Caco-2 (cell line): ENCODE results near the gene MARCHF10. TPM values are rescaled to one million over a fixed set of nuclear protein-coding genes. Genes with fewer than 3 reads are reported as not detected.

Experiments
- BruUV-seq: library from RNA; stranded (reverse); fragments of 400-500 nt; replicated peaks from 2 replicates; lab custom pipeline; 2021; lab: Mats Ljungman, UMichigan
- CTCF ChIA-PET: fragments of 300-600 bp; sonication (Branson Sonifier 250); formaldehyde crosslinking; loops from one replicate; lab custom pipeline; 2022; ENCODE audit warnings: antibody characterized with exemption; lab: Charles Lee
- POLR2A ChIA-PET: fragments of 300-600 bp; sonication (Branson Sonifier 250); formaldehyde crosslinking; loops from one replicate; lab custom pipeline; 2022; ENCODE audit warnings: antibody characterized with exemption; lab: Charles Lee
- DNase-seq, 2 experiments: peaks; one replicate each; pipeline versions ENCODE4 v3.0.0 to v3.0.0-alpha.2; 2020 to 2022
- H3K27me3 ChIP-seq: replicated peaks from 2 replicates; pipeline ENCODE4 v1.6.0; 2011; ENCODE audit warnings: low read length; ENCODE audit not compliant: control insufficient read depth, insufficient read depth
- H3K36me3 ChIP-seq: 2 replicates; pipeline ENCODE4 v1.5.1; 2011; ENCODE audit warnings: low read length; ENCODE audit not compliant: control insufficient read depth, insufficient read depth
- H3K4me1 ChIP-seq: fragments of 250-450 bp; sonication (Bioruptor Pico); 2 replicates; pipeline ENCODE4 v1.5.1; 2020; ENCODE audit warnings: mild to moderate bottlenecking
- H3K4me3 ChIP-seq: 2 replicates; pipeline ENCODE4 v1.5.1; 2011; ENCODE audit warnings: low read depth, mild to moderate bottlenecking, control low read depth, low read length
- H3K9me3 ChIP-seq: fragments of 250-450 bp; sonication (Bioruptor Pico); 2 replicates; pipeline ENCODE4 v1.5.1; 2020; ENCODE audit warnings: mild to moderate bottlenecking, moderate library complexity
- H3K27ac Mint-ChIP-seq: one replicate; pipeline ENCODE4 v1.8.0; 2022; ENCODE audit warnings: mixed read lengths; ENCODE audit not compliant: unreplicated experiment
- H3K27me3 Mint-ChIP-seq: one replicate; pipeline ENCODE4 v1.8.0; 2022; ENCODE audit warnings: mixed read lengths; ENCODE audit not compliant: insufficient read depth, unreplicated experiment
- H3K36me3 Mint-ChIP-seq: one replicate; pipeline ENCODE4 v1.8.0; 2022; ENCODE audit warnings: mild to moderate bottlenecking, mixed read lengths; ENCODE audit not compliant: insufficient read depth, unreplicated experiment
- H3K4me1 Mint-ChIP-seq: one replicate; pipeline ENCODE4 v1.8.0; 2022; ENCODE audit warnings: low read depth, mixed read lengths; ENCODE audit not compliant: unreplicated experiment
- H3K4me3 Mint-ChIP-seq: one replicate; pipeline ENCODE4 v1.8.0; 2022; ENCODE audit warnings: mild to moderate bottlenecking, moderate library complexity, mixed read lengths; ENCODE audit not compliant: unreplicated experiment
- H3K9me3 Mint-ChIP-seq: one replicate; pipeline ENCODE4 v1.8.0; 2022; ENCODE audit warnings: mixed read lengths; ENCODE audit not compliant: unreplicated experiment
- CTCF ChIP-seq, 2 experiments: fragments of 200-600 bp in 1 of 2; IDR thresholded peaks; 1 replicate in 1 of 2; 2 replicates in 1 of 2; pipeline versions ENCODE4 v1.5.1 to v1.8.0; 2011 to 2022; ENCODE audit warnings: antibody characterized with exemption in 1 of 2, control low read depth in 1 of 2, inconsistent platforms in 1 of 2, low read depth in 1 of 2, low read length in 1 of 2, mild to moderate bottlenecking in 1 of 2, moderate library complexity in 1 of 2; ENCODE audit not compliant: insufficient read depth in 1 of 2, severe bottlenecking in 1 of 2, unreplicated experiment in 1 of 2
- intact Hi-C: fragments of 100-400 bp; cut with micrococcal nuclease; formaldehyde crosslinking; loops from one replicate; pipeline ENCODE4 v1.10.0; 2022; ENCODE audit not compliant: unreplicated experiment
- total RNA-seq: library from RNA; stranded (reverse); gene quantifications from 2 replicates; pipeline ENCODE4 v1.2.3, GENCODE V29; 2022

The MARCHF10 gene
- total RNA-seq, 1 experiment from 2014 or later, result not detected

- Mint-ChIP-seq H3K4me1 (no peaks in the 10 kb centered on the region), H3K27me3 (peaks cover 20% of the 10 kb centered on the region), H3K36me3 (no peaks in the 10 kb centered on the region), H3K9me3 (no peaks in the 10 kb centered on the region), H3K27ac (no peak overlapping the region), H3K4me3 (no peak overlapping the region)
- intact Hi-C loops, result no loop called here
- Histone ChIP-seq H3K36me3 (no peaks in the 10 kb centered on the region), H3K4me1 (no peaks in the 10 kb centered on the region), H3K4me3 (no peak overlapping the region), H3K9me3 (no peaks in the 10 kb centered on the region), H3K27me3 (no peaks in the 10 kb centered on the region)
- CTCF ChIA-PET, result interaction anchor here (0.6 kb wide), 1 partner anchor 81 kb away, joined by 3 read pairs; no protein-coding TSS in a partner anchor
- TF ChIP-seq CTCF (IDR thresholded peaks at IDR 0.05; ENCODE audit: insufficient read depth in 1 of 2, low read depth in 1 of 2, low read length in 1 of 2, severe bottlenecking in 1 of 2, unreplicated experiment in 1 of 2), result peak in 1 of 2 experiments; percentile 25
- no peak for DNase-seq
- no TSS peak for BruUV-seq
- POLR2A ChIA-PET, result no interaction called here
Measured at GRCh38 chr17:62755141-62755851, 52.8 kb downstream of the MARCHF10 start.

- DNase-seq, result no peak
- peaks cover 21% of the 10 kb centered on the region for H3K27me3 Mint-ChIP-seq
- no peaks in the 10 kb centered on the region for H3K36me3 Mint-ChIP-seq
- H3K4me1 Mint-ChIP-seq, result no peaks in the 10 kb centered on the region
- Histone ChIP-seq H3K36me3 (no peaks in the 10 kb centered on the region), H3K4me3 (no peak overlapping the region), H3K4me1 (no peaks in the 10 kb centered on the region), H3K27me3 (no peaks in the 10 kb centered on the region), H3K9me3 (no peaks in the 10 kb centered on the region)
- H3K27ac Mint-ChIP-seq, result no peak overlapping the region
- TF ChIP-seq CTCF (IDR thresholded peaks at IDR 0.05; ENCODE audit: insufficient read depth in 1 of 2, low read depth in 1 of 2, low read length in 1 of 2, severe bottlenecking in 1 of 2, unreplicated experiment in 1 of 2), result no peak
- no TSS peak for BruUV-seq
- POLR2A ChIA-PET, result no interaction called here
- no peaks in the 10 kb centered on the region for H3K9me3 Mint-ChIP-seq
- H3K4me3 Mint-ChIP-seq, result no peak overlapping the region
- intact Hi-C loops, result no loop called here
- CTCF ChIA-PET, result interaction anchor here (0.6 kb wide), 1 partner anchor 81 kb away, joined by 3 read pairs; no protein-coding TSS in a partner anchor
Measured at GRCh38 chr17:62754631-62755030, 53.5 kb downstream of the MARCHF10 start.

DNA sequence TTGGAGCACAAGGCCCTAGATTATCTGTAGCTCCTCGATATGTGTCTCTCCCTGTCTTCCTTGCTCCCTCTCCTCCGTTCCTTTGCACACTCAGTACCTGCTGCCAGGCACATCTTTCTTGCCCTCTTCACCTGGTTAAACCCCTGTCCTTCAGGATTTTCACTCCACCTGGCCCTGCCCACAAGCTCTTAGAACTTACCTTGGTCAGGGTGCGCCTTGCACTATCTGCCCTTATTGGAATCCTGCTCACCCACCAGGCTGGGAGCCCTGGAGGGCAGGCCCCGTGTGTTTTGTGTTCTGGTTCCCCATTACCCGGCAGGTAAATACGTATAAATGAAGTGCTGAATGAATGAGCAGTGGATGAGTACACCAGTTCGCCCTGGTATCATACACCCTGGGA lies 54.6 kb downstream of the MARCHF10 start:
- no peaks in the 10 kb centered on the region for H3K27me3 ChIP-seq
- no peaks in the 10 kb centered on the region for H3K4me1 ChIP-seq
- no TSS peak for BruUV-seq
- H3K36me3 ChIP-seq, result no peaks in the 10 kb centered on the region
- TF ChIP-seq CTCF (IDR thresholded peaks at IDR 0.05; ENCODE audit: insufficient read depth in 1 of 2, low read depth in 1 of 2, low read length in 1 of 2, severe bottlenecking in 1 of 2, unreplicated experiment in 1 of 2), result no peak
- intact Hi-C loops, result no loop called here
- Mint-ChIP-seq H3K9me3 (no peaks in the 10 kb centered on the region), H3K36me3 (no peaks in the 10 kb centered on the region), H3K27me3 (peaks cover 21% of the 10 kb centered on the region), H3K27ac (no peak overlapping the region), H3K4me1 (no peaks in the 10 kb centered on the region), H3K4me3 (no peak overlapping the region)
- ChIA-PET POLR2A (no interaction called here), CTCF (no interaction called here)
- no peak for DNase-seq
- no peaks in the 10 kb centered on the region for H3K9me3 ChIP-seq
- H3K4me3 ChIP-seq, result no peak overlapping the region
